GM18526 (cell line): Measurements from ENCODE around the gene ZNF750.

Experiments used
- POLR2A ChIP-seq: IDR thresholded peaks from 3 replicates; pipeline ENCODE4 v1.6.1; 2011; ENCODE audit not compliant: insufficient read length; ENCODE audit errors: extremely low read depth

ZNF750 gene

DNA sequence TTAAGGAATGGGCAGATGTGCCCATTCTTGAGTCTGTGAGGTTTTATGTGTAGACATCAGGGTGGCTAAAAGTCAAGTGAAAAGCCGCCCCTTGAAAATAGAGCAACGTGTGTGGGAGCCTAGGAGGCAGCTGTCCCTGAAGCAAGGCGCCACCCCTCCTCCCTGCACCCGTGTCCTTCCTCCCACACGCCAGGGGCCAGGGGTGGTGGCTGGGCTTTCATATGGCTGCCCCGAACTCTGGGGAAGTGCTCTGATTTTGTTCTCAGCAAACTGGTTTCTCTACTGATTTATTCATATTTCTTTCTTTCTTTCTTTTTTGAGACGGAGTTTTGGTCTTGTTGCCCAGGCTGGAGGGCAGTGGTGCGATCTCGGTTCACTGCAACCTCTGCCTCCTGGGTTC lies 4.7 kb downstream of the ZNF750 start:
- no peak for TF ChIP-seq POLR2A

DNA sequence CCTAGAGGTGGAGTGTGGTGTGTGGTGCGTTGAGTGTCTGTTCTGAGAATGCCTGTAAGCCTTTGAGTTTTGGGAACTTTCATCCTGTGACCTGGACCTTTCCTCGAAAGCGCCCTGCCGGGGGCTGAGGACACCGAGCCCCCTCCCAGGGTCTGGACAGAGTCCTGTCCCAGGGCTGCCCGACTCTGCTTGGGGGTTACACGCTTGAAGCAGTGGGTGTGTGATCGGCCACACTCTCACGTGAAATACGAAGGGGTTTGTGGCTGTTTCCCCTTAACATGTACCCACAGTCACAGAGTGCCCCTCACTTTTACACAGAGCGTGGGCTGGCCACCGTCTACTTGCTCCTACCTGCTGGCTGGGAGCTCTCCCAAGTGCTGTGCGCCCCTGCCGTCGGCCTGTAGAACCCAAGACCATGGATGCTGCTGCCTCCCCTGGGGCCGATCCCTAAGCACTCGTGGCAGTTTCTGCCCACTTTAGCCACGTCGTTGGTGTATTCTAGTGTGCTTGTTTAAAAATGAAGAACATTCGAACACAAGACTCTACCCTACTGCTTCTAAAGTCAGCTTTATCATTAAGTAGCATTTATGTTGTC lies 6.8 kb downstream of the ZNF750 start:
- no peak for TF ChIP-seq POLR2A

DNA sequence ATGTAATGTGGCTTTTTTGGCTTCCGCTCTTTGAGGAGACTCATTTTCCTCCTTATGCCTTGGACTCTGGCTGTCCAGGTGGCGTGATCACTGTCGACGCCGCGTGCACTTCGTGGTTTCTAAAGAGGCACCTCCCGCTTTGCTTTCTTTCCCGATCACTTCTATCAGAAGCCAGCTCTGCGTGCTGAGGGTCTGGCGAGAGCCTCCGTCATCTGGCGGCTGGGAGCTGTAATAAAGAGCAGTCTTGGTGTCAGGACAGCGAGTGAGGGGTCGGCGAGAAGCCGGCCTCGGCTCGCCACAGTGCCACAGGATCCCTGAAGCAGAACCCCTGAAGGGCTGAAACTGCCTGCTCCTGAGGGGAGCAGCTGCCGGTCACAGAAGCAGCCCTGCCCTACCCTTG lies 7.4 kb downstream of the ZNF750 start:
- no peak for TF ChIP-seq POLR2A

DNA sequence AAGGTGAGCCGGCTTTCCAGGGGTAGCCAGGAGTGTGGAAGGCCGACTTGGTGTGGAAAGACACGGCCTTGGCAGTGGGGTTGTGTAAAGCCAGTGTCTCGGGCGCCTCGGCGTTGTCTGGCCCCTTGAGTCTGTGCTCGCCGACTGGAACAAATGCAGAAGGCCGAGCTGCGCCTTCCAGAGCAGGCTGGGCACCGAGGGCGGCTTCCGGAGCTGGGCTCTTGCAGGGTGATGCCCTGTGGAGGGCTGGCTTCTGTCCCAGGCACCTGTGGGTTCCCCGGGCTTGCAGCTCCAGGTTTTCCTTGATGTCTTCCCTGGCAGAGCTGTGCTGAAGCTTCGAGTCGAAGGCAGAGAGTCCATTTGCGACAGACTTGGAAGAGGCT lies 8.0 kb downstream of the ZNF750 start:
- TF ChIP-seq POLR2A = no peak

DNA sequence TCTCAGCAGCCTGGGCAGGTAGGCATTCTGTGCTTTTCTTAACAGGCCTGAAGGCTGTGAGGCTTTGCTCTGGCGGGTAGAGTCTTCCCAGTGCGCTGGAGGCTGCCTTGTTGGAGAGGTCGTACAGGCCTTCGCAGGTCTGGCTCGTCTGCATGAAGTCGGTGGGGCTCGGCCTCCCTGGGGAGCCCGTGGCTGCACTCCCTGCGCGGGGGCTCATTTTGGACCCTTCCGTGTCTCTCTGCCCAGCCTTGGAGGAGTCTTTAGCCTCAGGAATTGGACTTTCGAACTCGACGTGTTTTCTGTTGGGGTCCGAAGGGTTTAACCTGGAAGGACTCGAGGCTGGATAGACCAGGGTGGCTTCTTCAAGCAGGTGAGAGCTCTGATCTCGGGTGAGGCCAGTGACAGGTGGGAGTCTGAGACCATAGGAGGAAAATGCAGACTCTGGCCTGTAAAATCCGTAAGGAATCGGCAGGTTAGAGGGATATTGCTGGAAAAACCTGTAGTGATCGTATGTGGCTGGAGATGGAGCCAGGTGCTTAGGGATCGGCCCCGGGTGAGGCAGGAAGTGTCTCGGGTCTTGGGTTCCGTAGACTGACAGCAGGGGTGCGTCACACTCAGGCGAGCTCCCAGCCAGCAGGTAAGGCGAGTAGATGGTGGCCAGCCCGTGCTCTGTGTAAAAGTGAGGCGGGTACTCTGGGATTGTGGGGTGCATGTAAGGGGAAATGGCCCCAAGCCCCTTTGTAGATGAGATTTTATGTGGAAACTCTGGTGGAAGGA lies 8.6 kb downstream of the ZNF750 start:
- no peak for TF ChIP-seq POLR2A

DNA sequence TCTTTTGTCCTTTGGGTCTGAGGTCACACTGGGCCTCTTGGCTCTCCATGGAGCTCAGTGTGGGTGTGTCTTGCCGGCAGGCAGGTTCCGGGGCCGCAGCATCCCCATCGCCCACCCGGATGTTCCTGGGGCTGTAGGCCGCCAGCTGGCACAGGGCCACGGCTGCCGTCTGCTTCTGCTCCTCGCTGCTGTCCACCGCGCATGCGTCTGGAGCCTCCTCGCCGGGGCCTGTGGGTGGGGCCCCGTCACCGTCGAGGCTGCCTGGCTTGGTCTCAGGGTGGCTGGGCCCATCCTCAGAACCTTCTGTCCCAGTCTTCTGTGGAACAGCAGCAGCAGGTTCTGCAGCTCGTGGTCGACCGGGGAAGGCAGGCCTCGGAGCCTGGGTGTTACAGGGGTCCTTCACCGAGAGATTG lies 9.6 kb downstream of the ZNF750 start:
- TF ChIP-seq POLR2A = no peak

DNA sequence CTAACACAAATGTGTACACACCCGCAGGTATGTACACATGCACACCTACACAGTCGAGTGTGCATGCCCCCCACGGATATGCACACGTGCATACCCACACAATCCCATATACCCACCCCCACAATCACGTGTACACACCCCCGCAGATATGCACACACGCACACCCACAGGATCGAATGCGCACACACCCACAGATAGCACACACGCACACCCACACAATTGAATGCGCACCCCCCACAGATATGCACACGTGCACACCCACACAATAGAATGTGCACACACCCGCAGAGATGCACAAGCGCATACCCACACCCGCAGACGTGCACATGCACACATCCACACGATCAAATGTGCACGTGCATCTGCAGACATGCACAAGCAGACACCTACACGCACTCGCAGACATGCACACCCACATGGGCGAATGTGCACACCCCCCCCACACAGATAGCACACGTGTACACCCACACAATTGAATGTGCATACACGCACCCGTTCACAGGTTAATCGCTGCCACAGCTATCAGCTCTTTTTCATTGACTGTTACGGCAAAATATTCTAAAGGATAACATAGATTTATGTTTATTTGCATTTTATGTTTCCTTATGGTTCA lies 10.8 kb downstream of the ZNF750 start:
- no peak for TF ChIP-seq POLR2A

DNA sequence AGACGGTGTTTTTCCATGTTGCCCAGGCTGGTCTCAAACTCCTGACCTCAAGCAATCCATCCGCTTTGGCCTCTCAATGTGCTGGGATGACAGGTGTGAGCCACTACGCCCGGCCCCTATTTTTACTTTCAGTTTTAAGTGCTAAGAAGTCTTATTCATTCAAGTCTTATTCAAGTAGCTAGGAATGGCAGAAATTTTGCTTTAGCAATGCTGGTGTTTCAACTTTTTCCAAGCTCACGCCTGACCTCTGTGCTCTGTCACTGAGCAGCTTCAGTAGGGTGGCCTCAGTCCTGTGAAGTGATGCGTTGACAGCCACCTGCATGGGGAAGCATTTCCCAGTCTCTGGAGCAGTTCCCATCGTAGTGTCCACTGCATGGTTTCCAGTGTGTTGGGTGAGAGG lies 12.9 kb downstream of the ZNF750 start:
- no peak for TF ChIP-seq POLR2A

DNA sequence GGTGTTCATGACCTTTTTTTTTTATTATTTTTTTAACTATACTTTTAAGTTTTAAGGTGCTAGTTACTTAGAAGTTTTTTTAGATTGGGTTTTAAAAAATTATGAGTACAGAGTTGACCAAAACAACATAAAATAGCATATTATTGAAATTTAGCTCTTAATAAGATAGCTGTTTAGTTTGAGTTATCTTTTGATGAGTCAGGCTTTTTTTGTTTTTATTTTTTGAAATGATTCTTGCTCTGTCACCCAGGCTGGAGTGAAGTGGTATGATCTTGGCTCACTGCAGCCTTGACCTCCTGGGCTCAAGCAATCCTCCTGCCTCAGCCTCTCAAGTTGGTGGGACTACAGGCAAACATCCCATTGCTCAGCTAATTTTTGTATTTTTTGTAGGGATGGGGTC lies 13.6 kb downstream of the ZNF750 start:
- no peak for TF ChIP-seq POLR2A

DNA sequence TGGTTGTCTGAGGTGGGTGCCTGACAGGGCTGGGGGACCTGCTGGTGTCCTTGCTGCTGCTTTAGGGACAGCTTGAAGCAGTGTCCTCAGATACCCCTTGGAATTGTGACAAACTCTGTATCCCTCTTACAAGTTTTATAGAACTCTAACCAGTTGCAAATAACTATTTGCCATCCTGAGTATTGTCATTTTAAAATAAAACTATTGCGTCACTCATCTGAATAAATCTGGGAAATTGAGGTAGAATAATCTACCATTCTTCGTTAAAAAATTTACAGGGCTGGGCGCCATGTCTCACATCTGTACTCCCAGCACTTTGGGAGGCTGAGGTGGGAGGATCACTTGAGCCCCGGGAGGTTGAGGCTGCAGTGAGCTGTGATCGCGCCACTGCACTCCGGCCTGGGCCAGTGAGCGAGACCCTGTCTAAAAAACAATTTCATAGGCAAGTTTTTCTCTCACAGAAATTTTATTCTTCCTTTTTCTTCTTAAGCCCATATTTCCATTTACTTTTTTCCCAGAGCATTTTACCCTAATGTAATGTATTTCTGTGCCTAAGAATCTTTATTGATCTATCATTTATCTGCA lies 14.2 kb downstream of the ZNF750 start:
- no peak for TF ChIP-seq POLR2A

DNA sequence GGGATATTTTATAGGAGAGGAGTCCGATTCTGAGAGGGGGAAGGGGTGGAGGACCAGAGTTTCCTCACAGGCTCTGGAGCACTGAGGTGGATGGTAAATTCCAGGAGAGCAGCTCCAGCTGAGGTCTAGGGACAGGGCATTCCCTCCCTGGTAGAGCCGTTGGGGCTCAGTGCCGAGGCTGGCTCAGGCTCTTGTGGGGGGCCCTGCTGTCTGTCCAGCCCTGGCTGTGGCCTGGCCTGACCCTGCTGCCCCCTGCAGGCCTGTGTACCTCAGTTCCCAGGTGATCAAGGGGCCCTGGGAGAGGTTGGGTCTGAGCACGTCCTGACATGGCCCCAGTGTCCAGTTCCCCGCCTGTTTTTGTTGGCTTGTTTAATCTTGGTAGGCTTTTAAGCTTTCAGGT lies 16.8 kb downstream of the ZNF750 start:
- TF ChIP-seq POLR2A = no peak

DNA sequence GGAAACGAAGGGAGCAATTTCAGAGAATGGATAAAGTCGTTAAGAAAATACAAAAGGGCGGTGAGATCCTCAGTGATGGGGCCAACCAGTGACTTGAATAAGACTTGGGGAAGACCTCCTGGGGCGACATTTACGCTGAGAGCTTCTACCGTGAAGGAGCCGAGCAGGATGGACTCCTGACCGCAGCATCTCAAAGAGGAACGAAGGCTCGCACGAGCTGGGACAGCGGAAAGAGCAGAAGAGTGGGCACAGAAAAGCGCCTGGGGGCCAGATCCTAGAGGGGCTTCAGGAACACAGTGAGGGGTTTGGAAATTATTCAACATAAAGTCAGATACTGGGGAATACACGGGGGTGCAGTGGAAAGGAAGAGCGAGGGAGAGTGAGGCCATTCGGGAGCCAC lies 17.5 kb downstream of the ZNF750 start:
- TF ChIP-seq POLR2A = no peak

DNA sequence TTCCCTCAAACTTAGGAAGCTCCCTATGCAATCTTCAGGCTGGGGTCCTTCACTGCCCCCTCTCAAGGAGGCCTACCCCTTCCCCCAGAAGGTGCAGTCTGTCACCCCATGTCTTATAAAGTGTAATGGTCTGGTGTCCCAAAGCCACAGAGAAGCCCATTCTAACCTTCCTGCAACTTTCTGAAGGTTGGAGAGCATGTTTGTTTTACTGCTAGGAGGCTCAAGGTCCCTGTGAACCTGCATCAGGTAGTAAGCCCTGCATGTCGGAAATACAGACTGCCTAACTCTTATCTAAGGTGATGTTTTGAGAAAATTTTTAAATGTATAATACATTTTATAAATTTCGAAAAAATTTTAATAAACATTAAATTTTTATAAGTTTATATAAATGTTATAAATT lies 18.3 kb downstream of the ZNF750 start:
- no peak for TF ChIP-seq POLR2A

DNA sequence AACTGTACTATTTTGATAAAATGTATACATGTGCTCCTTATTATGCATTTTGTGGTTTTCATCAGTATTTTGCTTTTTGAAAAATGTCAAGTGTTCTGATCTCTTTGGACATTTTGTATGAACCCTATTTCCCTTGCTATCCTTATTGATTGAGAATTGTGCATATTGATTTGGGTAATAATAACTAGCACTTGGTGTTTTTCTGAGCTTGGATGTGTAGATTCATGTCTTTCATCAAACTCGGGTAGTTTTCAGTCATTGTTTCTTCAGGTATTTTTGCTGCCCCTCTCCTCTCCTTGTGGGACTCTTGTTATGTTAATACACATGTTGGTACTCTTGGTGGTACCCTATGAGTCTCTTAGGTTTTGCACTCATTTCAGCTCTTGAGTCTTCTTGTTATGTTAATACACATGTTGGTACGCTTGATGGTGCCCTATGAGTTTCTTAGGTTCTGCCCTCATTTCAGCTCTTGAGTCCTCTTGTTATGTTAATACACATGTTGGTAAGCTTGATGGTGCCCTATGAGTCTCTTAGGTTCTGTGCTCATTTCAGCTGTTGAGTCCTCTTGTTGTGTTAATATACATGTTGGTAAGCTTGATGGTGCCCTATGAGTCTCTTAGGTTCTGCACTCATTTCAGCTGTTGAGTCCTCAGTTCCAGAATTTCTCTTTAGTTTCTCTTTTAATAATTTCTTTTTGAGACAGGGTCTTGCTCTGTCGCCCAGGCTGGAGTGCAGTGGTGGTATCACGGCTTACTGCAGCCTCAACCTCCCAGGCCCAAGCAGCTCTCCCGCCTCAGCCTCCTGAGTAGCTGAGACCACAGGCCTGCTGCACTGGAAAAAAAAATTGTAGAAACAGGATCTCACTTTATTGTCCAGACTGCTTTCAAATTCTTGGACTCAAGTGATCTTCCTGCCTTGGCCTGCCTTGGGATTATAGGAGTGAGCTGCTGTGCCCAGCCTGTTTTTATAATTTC lies 19.3 kb downstream of the ZNF750 start:
- no peak for TF ChIP-seq POLR2A

DNA sequence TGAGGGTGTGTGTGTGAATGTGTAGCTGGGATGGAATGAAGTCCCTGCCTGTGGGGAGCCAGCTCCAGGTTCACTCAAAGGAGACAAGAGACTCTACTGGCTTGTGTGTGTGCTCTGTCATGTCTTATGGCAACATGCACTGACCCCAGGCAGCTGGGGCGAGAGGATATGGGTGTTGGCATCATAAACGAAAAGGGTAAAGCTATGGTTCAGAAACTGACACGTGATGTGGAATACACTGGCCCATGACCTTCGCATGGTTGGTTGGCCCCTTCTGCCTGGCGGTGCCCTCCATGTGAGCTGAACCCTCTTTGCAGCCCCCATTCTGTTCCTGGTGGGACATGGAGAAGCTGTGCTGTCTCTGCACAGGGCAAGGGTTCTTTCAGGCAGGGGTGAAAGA lies 21.9 kb downstream of the ZNF750 start:
- TF ChIP-seq POLR2A = no peak
